ENCODE measurements around the gene EFNB1.

The EFNB1 gene

DNA sequence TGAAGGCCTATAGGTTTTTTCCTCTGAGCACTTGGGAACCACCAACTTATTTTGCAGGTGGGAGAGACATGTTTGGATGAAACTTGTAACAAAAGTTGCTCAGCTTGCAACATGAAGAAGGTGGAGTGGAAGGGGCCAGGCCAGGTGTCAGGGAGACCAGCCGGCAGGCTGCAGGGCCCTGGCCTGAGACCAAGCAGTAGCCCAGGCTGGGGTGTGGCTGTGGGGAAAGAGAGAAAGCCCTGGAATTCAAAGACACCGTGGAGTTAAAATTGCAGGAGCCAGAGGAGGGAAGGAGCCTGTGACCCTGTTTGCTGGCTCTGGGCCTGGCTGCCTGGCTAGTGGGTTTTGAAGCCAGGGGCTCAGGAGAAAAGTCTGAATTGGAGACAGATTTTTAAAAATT lies 43.4 kb downstream of the EFNB1 start:
- no peak for DNase-seq
- no peak for TF ChIP-seq POLR2A (IDR thresholded peaks at IDR 0.05; ENCODE audit: low read length)
- no peak for TF ChIP-seq GATA1 (IDR thresholded peaks at IDR 0.05; ENCODE audit: low read depth, low read length)

DNA sequence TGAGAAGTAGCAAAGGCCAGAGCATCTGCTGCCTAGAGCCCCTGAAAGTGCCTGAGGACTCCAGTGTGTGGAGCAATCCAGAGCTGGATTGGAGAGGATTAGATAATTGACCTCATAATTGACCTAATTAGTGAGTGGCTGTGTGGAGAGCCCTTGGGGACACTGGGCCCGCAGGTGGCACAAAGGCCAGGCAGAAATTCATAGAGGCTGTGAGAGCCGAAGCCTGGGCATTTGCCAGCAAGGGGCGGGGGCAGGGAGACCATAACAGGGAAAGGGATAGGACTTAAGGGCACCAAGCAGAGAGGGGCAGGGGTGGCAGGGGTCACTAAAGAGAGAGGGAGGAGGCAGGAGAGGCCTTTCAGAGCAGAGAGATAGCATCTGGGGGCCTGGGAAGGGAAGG lies 45.3 kb downstream of the EFNB1 start:
- DNase-seq: no peak
- TF ChIP-seq POLR2A (IDR thresholded peaks at IDR 0.05; ENCODE audit: low read length) (no peak), GATA1 (IDR thresholded peaks at IDR 0.05; ENCODE audit: low read depth, low read length) (no peak)

DNA sequence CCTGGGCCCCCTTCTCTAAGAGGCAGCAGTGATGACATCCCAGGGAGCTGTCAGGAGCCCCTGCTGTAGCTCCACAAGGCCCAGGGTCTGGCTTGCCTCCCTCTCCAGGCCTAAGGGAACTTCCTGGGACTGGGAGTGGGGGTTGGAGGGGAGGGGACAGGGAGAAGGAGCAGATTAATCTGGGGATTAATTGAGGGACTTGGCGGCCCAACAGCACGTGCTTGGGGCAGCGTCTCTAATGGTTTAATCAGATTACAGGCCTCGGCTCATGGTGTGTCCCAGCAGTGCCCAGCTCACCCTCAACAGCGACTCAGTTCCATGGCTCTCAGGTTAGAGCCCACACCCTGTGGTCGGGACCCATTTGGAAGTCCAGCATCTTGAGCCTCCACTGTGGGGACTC lies 47.9 kb downstream of the EFNB1 start:
- no peak for DNase-seq
- TF ChIP-seq POLR2A (IDR thresholded peaks at IDR 0.05; ENCODE audit: low read length) (no peak), GATA1 (IDR thresholded peaks at IDR 0.05; ENCODE audit: low read depth, low read length) (no peak)

DNA sequence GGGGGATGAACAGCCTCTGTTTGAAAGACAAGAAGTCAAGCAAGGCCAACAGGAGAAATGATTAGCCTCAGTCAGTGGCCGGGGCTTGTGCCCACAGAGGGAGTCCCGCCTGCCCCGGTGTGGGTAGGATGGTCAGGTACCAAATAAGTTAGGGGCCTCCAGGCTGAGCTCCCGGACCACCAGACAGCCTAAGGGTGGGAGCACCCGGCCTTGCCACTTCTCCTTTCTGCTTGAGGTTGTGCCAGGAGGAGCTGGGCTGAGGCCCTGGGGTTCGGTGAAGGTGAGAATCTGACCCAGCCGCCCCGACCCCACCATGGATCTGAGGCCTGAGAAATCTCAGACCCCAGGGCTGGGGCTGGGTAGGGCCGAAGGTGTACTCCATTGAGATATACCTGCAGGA lies 48.8 kb downstream of the EFNB1 start:
- DNase-seq: no peak

DNA sequence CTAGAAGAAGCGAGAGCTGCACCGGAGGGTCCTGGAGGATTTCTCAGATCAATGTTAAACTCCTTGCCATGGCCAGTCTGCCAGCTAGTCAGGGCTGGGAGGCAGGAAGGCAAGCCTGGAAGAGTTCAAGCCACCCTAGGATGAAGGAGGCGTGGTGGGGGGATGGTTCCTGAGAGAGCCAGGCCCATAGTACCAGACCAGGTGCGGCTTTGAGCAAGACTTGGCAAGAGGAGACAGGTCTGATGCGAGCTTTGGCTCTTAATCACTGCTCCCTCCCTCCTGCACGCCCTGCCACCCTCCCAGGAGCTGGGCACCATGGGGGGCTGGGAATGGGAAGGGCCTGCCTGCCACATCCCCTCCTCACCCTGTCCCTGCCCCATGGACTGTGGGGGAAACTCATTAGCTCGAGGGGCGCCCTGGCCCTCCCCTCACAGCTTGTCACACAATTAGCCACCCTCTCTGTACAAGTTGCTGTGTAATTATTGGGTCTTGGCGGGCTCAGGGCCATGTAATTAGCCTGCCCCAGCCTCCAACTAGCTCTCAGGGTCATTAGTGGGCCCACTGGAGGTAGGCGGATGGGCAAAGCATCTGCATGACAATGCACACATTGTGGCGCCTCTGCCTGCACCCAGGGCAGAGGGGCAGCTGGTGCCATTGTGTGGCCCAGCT lies 50.3 kb downstream of the EFNB1 start:
- no peak for DNase-seq
- TF ChIP-seq POLR2A (IDR thresholded peaks at IDR 0.05; ENCODE audit: low read length): no peak
- TF ChIP-seq GATA1 (IDR thresholded peaks at IDR 0.05; ENCODE audit: low read depth, low read length): no peak

More for the DNA sequence above, 48.8 kb downstream of the EFNB1 start:
- TF ChIP-seq GATA1 (IDR thresholded peaks at IDR 0.05; ENCODE audit: low read depth, low read length): no peak
- no peak for TF ChIP-seq POLR2A (IDR thresholded peaks at IDR 0.05; ENCODE audit: low read length)

DNA sequence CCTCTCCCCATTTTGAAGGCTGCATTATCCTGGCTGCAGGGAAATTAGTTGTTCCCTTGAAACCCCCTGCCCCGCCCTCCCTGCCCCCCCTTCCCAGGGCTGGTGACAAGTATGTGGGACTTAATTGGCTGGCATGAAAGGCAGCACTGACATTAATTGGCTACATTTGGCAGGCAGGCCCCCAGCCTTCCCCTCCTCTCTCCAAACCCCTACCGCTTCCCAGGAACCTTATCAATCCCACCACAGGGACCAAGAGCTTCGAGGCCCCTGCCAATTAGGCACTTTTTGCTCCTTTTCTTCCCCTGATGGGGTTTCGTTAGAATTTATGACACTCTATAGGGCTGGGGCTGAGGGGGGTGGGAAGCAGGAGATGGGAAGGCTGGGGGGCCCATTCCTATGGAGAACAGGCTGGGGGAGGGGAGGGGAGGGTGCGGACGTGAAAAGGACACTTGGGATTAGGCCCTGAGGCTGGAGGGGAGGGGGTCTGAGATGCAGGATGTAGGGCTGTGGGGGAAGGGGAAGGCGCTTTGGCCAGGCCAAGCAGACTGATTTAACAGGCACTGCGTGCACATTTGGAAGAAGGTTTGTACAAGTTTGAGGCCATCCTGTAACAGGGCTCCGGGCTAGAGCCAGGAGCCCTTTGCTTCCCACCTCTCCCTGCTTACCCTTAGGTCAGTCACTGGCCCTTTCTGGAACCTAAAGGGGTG lies 52.2 kb downstream of the EFNB1 start:
- TF ChIP-seq GATA1 (IDR thresholded peaks at IDR 0.05; ENCODE audit: low read depth, low read length): no peak
- TF ChIP-seq POLR2A (IDR thresholded peaks at IDR 0.05; ENCODE audit: low read length): no peak

DNA sequence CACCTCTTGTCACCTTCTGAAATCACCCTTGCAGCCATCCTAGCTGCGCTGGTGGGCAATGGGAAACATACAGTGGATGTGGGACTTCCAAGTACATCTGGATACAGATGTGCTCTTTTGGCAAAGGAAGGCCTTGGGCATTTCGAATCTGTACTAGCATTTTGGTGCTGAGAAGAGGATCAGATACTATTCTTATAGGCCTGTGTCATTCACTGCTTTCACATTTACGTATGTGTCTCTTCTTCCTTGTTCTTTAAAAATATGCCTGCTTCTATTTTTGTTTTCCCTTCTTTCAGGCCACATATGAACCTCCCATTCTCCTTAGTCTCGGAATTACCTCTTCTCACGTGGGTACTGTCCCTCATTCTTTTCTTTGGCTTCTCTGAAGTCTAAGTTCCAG lies 53.1 kb downstream of the EFNB1 start:
- DNase-seq: no peak

More for the DNA sequence above, 52.2 kb downstream of the EFNB1 start:
- DNase-seq: no peak

DNA sequence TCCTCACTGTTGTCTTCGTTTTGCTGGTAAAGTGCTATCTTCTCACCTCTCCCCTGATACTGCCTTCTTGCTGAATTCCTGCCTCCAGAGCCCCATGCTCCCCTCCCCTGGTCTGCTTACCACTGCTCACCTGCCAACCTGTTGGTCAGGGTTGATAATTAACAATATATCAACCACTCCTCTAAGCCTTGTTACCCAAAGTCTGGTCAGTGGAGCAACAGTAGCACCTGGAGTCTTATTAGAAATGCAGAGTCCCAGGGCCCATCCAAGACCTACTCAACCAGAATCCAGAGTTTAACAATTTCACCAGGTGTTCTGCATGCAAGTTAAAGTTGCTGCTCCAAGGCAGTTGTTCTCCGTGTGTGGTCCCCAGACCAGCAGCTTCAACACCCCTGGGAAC lies 55.0 kb downstream of the EFNB1 start:
- DNase-seq: no peak
- TF ChIP-seq POLR2A (IDR thresholded peaks at IDR 0.05; ENCODE audit: low read length): no peak
- no peak for TF ChIP-seq GATA1 (IDR thresholded peaks at IDR 0.05; ENCODE audit: low read depth, low read length)

More for the DNA sequence above, 53.1 kb downstream of the EFNB1 start:
- TF ChIP-seq POLR2A (IDR thresholded peaks at IDR 0.05; ENCODE audit: low read length): no peak
- no peak for TF ChIP-seq GATA1 (IDR thresholded peaks at IDR 0.05; ENCODE audit: low read depth, low read length)

DNA sequence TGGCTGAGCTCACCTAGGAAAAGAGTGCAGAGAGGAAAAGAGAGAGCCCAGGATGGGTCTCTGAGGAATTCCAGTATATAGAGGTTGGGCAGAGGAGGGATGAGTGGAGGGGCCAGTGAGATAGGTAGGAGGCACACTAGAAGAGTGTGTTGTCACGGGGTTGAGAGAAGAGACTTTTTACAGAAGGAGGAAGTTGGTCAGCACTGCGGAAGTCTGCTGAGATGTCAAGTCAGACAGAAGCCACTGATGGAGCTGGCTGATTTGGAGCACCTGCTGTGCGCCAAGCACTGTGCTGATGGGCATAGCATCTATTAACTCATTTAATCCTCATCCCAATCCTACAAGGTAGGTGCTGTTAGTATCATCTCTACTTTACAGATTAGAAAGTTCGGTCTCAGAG lies 60.4 kb downstream of the EFNB1 start:
- DNase-seq: no peak

More for the DNA sequence above, 60.4 kb downstream of the EFNB1 start:
- TF ChIP-seq GATA1 (IDR thresholded peaks at IDR 0.05; ENCODE audit: low read depth, low read length) (no peak), POLR2A (IDR thresholded peaks at IDR 0.05; ENCODE audit: low read length) (no peak)
